Neural cell (in vitro differentiated cells): Measurements from ENCODE around the gene MLH1. TPM values are rescaled to one million over a fixed set of nuclear protein-coding genes. Genes with fewer than 3 reads are reported as not detected.

ENCODE experiments used
- H2AFZ ChIP-seq: fragments of 200-600, 300-800 bp; sonication (generic), shearing (Covaris generic); 2 replicates; pipeline ENCODE4 v1.6.0; 2014; ENCODE audit warnings: low read depth, mild to moderate bottlenecking, antibody characterized with exemption, low read length, moderate library complexity
- H3F3A ChIP-seq: fragments of 200-600 bp; shearing (Covaris generic); 2 replicates; pipeline ENCODE4 v1.6.1; 2016; ENCODE audit warnings: mild to moderate bottlenecking, moderate library complexity, mixed read lengths, antibody characterized with exemption, low read length; ENCODE audit not compliant: insufficient read depth, poor library complexity, severe bottlenecking
- H3K27ac ChIP-seq: fragments of 200-600, 300-800 bp; sonication (generic), shearing (Covaris generic); 2 replicates; pipeline ENCODE4 v1.5.1; 2014; ENCODE audit warnings: mild to moderate bottlenecking, low read length, moderate library complexity
- H3K27me3 ChIP-seq: fragments of 300-800, 200-600 bp; sonication (generic), shearing (Covaris generic); 2 replicates; pipeline ENCODE4 v1.6.0; 2014; ENCODE audit warnings: mild to moderate bottlenecking, low read depth, low read length, moderate library complexity; ENCODE audit not compliant: insufficient read depth
- H3K36me3 ChIP-seq: fragments of 300-800, 200-600 bp; sonication (generic), shearing (Covaris generic); 2 replicates; pipeline ENCODE4 v1.5.1; 2014; ENCODE audit warnings: mild to moderate bottlenecking, antibody characterized with exemption, low read length, moderate library complexity; ENCODE audit not compliant: insufficient read depth
- H3K4me2 ChIP-seq: fragments of 300-800, 200-600 bp; sonication (generic), shearing (Covaris generic); 2 replicates; pipeline ENCODE4 v1.6.0; 2014; ENCODE audit warnings: mild to moderate bottlenecking, low read length
- H3K4me3 ChIP-seq: fragments of 300-800, 200-600 bp; sonication (generic), shearing (Covaris generic); 2 replicates; pipeline ENCODE4 v1.5.1; 2014; ENCODE audit warnings: mild to moderate bottlenecking, low read length, moderate library complexity
- H3K79me2 ChIP-seq: fragments of 200-600 bp; shearing (Covaris generic); replicated peaks from 2 replicates; pipeline ENCODE4 v1.6.0; 2014; ENCODE audit warnings: mild to moderate bottlenecking, low read length, moderate library complexity; ENCODE audit not compliant: insufficient read depth
- H3K9ac ChIP-seq: fragments of 300-800, 200-600 bp; sonication (generic), shearing (Covaris generic); 2 replicates; pipeline ENCODE4 v1.6.1; 2016; ENCODE audit warnings: mild to moderate bottlenecking, low read length, mixed read lengths
- H3K9me2 ChIP-seq: fragments of 200-600 bp; shearing (Covaris generic); 2 replicates; pipeline ENCODE4 v1.6.1; 2016; ENCODE audit warnings: mild to moderate bottlenecking, low read length, mixed read lengths; ENCODE audit not compliant: insufficient read depth
- H3K9me3 ChIP-seq: fragments of 200-600, 300-800 bp; sonication (generic), shearing (Covaris generic); 2 replicates; pipeline ENCODE4 v1.6.1; 2016; ENCODE audit warnings: mild to moderate bottlenecking, mixed run types, low read length, moderate library complexity, mixed read lengths
- H4K20me1 ChIP-seq: fragments of 200-600 bp; shearing (Covaris generic); 2 replicates; pipeline ENCODE4 v1.6.1; 2016; ENCODE audit warnings: mild to moderate bottlenecking, mixed run types; ENCODE audit not compliant: insufficient read depth
- EP300 ChIP-seq: fragments of 450-650 bp; conservative IDR thresholded peaks from 2 replicates; pipeline ENCODE4 v1.6.1; 2014; ENCODE audit warnings: antibody characterized with exemption, mild to moderate bottlenecking, moderate library complexity; ENCODE audit not compliant: poor library complexity, severe bottlenecking
- EZH2 ChIP-seq: fragments of 200-600, 300-800 bp; shearing (Covaris generic), sonication (generic); IDR thresholded peaks from 2 replicates; pipeline ENCODE4 v1.6.1; 2014; ENCODE audit warnings: antibody characterized with exemption, low read length, borderline replicate concordance, mild to moderate bottlenecking; ENCODE audit not compliant: insufficient read depth, poor library complexity, severe bottlenecking
- MXI1 ChIP-seq: fragments of 450-650 bp; conservative IDR thresholded peaks from 2 replicates; pipeline ENCODE4 v1.6.1; 2014; ENCODE audit warnings: antibody characterized with exemption, mild to moderate bottlenecking; ENCODE audit not compliant: poor library complexity, severe bottlenecking
- POLR2AphosphoS5 ChIP-seq: IDR thresholded peaks from 2 replicates; pipeline ENCODE4 v1.6.1; 2012
- RAD21 ChIP-seq: fragments of 450-650 bp; conservative IDR thresholded peaks from 2 replicates; pipeline ENCODE4 v1.6.1; 2014; ENCODE audit warnings: antibody characterized with exemption, mild to moderate bottlenecking, moderate library complexity
- SMC3 ChIP-seq: fragments of 450-650 bp; conservative IDR thresholded peaks from 2 replicates; pipeline ENCODE4 v1.6.1; 2014; ENCODE audit warnings: antibody characterized with exemption, mild to moderate bottlenecking, moderate library complexity; ENCODE audit not compliant: poor library complexity
- TAF1 ChIP-seq: IDR thresholded peaks from 2 replicates; pipeline ENCODE4 v1.6.1; 2012; ENCODE audit warnings: low read depth
- polyA plus RNA-seq: library from polyadenylated mRNA; depleted of rRNA; stranded (reverse); fragments of >200 nt; gene quantifications from 2 replicates; pipeline ENCODE4 v1.2.3, GENCODE V29; 2014
- TF ChIP-seq, protein P1 (sequence below): fragments of 450-650 bp; IDR thresholded peaks from 2 replicates; pipeline ENCODE4 v1.5.1; 2014; ENCODE audit warnings: antibody characterized with exemption, mild to moderate bottlenecking, moderate library complexity; ENCODE audit not compliant: poor library complexity, severe bottlenecking
- TF ChIP-seq, protein P2 (sequence below): IDR thresholded peaks from 2 replicates; pipeline ENCODE4 v1.6.1; 2012; ENCODE audit warnings: borderline replicate concordance

MLH1 gene
- polyA plus RNA-seq, 1 donor from 2014 or later: 73.7 TPM

DNA sequence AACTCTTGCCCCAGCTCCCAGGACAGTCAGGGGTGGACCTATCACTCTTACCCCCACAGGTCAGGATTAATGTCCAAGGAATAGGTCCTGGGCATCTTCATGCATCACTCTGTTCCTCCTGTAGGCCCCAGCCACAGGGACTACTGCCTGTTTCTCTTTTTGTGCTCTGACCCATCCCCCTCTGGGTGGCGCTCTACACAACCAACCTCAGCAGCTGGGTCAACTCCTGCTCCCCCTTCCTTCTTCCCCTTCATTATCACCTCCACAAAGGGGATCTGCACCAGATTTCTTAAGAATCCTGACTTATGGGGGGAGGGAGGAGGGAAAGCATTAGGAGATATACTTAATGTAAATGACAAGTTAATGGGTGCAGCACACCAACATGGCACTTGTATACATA lies 36.3 kb upstream of the MLH1 start:
- no peak overlapping the region for H3K4me2 ChIP-seq
- H3K4me3 ChIP-seq: no peak overlapping the region
- no peaks in the 10 kb centered on the region for H3K36me3 ChIP-seq
- no peaks in the 10 kb centered on the region for H4K20me1 ChIP-seq
- H3K9me2 ChIP-seq: no peaks in the 10 kb centered on the region
- TF ChIP-seq EZH2: no peak
- H3K27ac ChIP-seq: no peak overlapping the region
- no peaks in the 10 kb centered on the region for H3K27me3 ChIP-seq
- H3F3A ChIP-seq: no peaks in the 10 kb centered on the region
- H3K9ac ChIP-seq: no peak overlapping the region
- no peaks in the 10 kb centered on the region for H3K79me2 ChIP-seq
- no peak overlapping the region for H2AFZ ChIP-seq
- no peaks in the 10 kb centered on the region for H3K9me3 ChIP-seq

DNA sequence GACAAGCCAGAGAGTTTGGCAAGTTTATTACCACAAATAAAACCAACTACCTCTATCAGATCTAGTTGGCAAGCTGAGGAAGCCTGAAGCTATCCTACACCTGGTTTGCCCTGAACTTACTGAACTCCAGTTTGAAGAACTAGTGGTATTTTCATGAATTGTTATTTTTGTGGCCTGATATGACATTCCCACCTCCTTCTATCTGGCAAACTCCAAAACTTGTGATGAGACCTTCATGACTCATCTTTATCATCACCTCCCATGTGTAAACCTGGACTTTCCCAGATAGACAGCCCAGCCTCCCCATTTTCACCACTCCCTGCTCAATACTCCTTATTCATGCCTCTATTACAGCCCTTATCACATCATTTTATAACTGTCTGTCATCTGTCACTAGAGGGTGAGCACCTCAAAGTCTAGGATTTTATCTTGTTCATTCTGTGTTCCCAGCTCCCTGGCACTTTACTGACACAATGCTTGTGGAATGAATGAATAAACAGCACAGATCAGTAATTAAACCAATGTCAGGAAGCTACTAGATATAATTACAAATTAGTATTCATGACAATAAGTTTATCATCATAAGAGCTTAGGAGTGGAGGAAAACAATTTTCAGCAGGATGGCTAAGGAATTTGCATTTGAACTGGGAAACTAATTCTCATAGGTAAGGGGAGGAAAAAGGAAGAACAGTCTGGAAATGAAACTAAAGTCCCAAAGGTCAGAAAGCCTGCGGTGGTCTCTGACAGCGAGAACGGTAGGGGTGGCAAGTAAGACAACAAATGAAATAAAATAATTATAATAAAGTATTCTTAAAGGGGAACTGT lies 35.2 kb upstream of the MLH1 start:
- Histone ChIP-seq H2AFZ (no peak overlapping the region), H3K27me3 (no peaks in the 10 kb centered on the region), H3K9ac (no peak overlapping the region), H3K9me2 (no peaks in the 10 kb centered on the region), H3K4me3 (no peak overlapping the region), H3F3A (no peaks in the 10 kb centered on the region), H3K79me2 (no peaks in the 10 kb centered on the region), H4K20me1 (no peaks in the 10 kb centered on the region), H3K4me2 (peak overlapping the region; percentile 27), H3K9me3 (no peaks in the 10 kb centered on the region), H3K36me3 (no peaks in the 10 kb centered on the region), H3K27ac (peak overlapping the region; percentile 29)
- no peak for TF ChIP-seq POLR2AphosphoS5
- TF ChIP-seq EP300: peak; percentile 33
- no peak for TF ChIP-seq TAF1

- H3K4me3 ChIP-seq: no peak overlapping the region
- H4K20me1 ChIP-seq: no peaks in the 10 kb centered on the region
- no peak overlapping the region for H3K4me2 ChIP-seq
- H3K9me3 ChIP-seq: no peaks in the 10 kb centered on the region
- H3K36me3 ChIP-seq: no peaks in the 10 kb centered on the region
- H2AFZ ChIP-seq: no peak overlapping the region
- H3K79me2 ChIP-seq: no peaks in the 10 kb centered on the region
- no peak overlapping the region for H3K9ac ChIP-seq
- no peak overlapping the region for H3K27ac ChIP-seq
- no peaks in the 10 kb centered on the region for H3K9me2 ChIP-seq
- no peaks in the 10 kb centered on the region for H3K27me3 ChIP-seq
- TF ChIP-seq EZH2 (no peak), RAD21 (no peak), EP300 (no peak), TAF1 (no peak), MXI1 (no peak), SMC3 (no peak), POLR2AphosphoS5 (no peak)
- TF ChIP-seq, protein P1, sequence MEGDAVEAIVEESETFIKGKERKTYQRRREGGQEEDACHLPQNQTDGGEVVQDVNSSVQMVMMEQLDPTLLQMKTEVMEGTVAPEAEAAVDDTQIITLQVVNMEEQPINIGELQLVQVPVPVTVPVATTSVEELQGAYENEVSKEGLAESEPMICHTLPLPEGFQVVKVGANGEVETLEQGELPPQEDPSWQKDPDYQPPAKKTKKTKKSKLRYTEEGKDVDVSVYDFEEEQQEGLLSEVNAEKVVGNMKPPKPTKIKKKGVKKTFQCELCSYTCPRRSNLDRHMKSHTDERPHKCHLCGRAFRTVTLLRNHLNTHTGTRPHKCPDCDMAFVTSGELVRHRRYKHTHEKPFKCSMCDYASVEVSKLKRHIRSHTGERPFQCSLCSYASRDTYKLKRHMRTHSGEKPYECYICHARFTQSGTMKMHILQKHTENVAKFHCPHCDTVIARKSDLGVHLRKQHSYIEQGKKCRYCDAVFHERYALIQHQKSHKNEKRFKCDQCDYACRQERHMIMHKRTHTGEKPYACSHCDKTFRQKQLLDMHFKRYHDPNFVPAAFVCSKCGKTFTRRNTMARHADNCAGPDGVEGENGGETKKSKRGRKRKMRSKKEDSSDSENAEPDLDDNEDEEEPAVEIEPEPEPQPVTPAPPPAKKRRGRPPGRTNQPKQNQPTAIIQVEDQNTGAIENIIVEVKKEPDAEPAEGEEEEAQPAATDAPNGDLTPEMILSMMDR: no peak
- TF ChIP-seq, protein P2, sequence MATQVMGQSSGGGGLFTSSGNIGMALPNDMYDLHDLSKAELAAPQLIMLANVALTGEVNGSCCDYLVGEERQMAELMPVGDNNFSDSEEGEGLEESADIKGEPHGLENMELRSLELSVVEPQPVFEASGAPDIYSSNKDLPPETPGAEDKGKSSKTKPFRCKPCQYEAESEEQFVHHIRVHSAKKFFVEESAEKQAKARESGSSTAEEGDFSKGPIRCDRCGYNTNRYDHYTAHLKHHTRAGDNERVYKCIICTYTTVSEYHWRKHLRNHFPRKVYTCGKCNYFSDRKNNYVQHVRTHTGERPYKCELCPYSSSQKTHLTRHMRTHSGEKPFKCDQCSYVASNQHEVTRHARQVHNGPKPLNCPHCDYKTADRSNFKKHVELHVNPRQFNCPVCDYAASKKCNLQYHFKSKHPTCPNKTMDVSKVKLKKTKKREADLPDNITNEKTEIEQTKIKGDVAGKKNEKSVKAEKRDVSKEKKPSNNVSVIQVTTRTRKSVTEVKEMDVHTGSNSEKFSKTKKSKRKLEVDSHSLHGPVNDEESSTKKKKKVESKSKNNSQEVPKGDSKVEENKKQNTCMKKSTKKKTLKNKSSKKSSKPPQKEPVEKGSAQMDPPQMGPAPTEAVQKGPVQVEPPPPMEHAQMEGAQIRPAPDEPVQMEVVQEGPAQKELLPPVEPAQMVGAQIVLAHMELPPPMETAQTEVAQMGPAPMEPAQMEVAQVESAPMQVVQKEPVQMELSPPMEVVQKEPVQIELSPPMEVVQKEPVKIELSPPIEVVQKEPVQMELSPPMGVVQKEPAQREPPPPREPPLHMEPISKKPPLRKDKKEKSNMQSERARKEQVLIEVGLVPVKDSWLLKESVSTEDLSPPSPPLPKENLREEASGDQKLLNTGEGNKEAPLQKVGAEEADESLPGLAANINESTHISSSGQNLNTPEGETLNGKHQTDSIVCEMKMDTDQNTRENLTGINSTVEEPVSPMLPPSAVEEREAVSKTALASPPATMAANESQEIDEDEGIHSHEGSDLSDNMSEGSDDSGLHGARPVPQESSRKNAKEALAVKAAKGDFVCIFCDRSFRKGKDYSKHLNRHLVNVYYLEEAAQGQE: no peak
- no peaks in the 10 kb centered on the region for H3F3A ChIP-seq
Measured at GRCh38 chr3:36959821-36960220, 33.5 kb upstream of the MLH1 start.
